Activated gamma-delta T cell treated with anti-CD3 and anti-CD28 coated beads, Interleukin-2, amount 50 U/mL, for 16 hours (primary cell): Measurements from ENCODE around the gene GSX1.
"Not testable (repeated sequence)": the region's sequence is repeated elsewhere in the genome, so short reads cannot be mapped to it uniquely, and the experiment has no call there.

Experiments
- DNase-seq: peaks from one replicate; pipeline ENCODE4 v3.0.0-alpha.2; 2020; ENCODE audit warnings: low read depth

GSX1 gene

GRCh38 chr13:27794921-27795717 lies 2.8 kb downstream of the GSX1 start:
- no peak for DNase-seq

GRCh38 chr13:27795718-27796019 lies 3.4 kb downstream of the GSX1 start:
- no peak for DNase-seq

GRCh38 chr13:27796544-27797227 lies 4.4 kb downstream of the GSX1 start:
- no peak for DNase-seq

- no peak for DNase-seq
These were observed 4.9 kb downstream of the GSX1 start for GRCh38 chr13:27797228-27797624.

- DNase-seq: no peak
These were observed 14.6 kb downstream of the GSX1 start for GRCh38 chr13:27806744-27807387.

- no peak for DNase-seq
These were observed 16.7 kb downstream of the GSX1 start for GRCh38 chr13:27808851-27809550.

- no peak for DNase-seq
These were observed 17.7 kb downstream of the GSX1 start for GRCh38 chr13:27810009-27810408.

GRCh38 chr13:27810461-27810860 lies 18.2 kb downstream of the GSX1 start:
- DNase-seq: no peak

GRCh38 chr13:27813826-27814225 lies 21.5 kb downstream of the GSX1 start:
- no peak for DNase-seq

GRCh38 chr13:27817832-27818231 lies 25.5 kb downstream of the GSX1 start:
- not testable (repeated sequence) for DNase-seq

- DNase-seq: no peak
These were observed 28.5 kb downstream of the GSX1 start for GRCh38 chr13:27820524-27821482.

GRCh38 chr13:27821566-27821965 lies 29.3 kb downstream of the GSX1 start:
- DNase-seq: no peak

- DNase-seq: no peak
These were observed 30.1 kb downstream of the GSX1 start for GRCh38 chr13:27822258-27822872.

GRCh38 chr13:27822873-27823311 lies 30.6 kb downstream of the GSX1 start:
- DNase-seq: no peak

GRCh38 chr13:27824121-27824520 lies 31.8 kb downstream of the GSX1 start:
- no peak for DNase-seq

GRCh38 chr13:27825072-27825471 lies 32.8 kb downstream of the GSX1 start:
- DNase-seq: no peak

GRCh38 chr13:27826379-27827353 lies 34.4 kb downstream of the GSX1 start:
- DNase-seq: peak; percentile 57

GRCh38 chr13:27827646-27828045 lies 35.4 kb downstream of the GSX1 start:
- DNase-seq: no peak

GRCh38 chr13:27830010-27830409 lies 37.7 kb downstream of the GSX1 start:
- DNase-seq: peak; percentile 42

GRCh38 chr13:27833206-27833605 lies 40.9 kb downstream of the GSX1 start:
- DNase-seq: no peak
